ENCODE measurements around the gene USP31. TPM values are rescaled to one million over a fixed set of nuclear protein-coding genes. Genes with fewer than 3 reads are reported as not detected.

The USP31 gene
- total RNA-seq, 1 experiment from 2014 or later = 16.1 TPM

- Histone ChIP-seq H4K20me1 (ENCODE audit: control insufficient read depth, insufficient read depth, insufficient read length) (no peaks in the 10 kb centered on the region), H3K79me2 (ENCODE audit: insufficient read depth, low read length) (no peaks in the 10 kb centered on the region), H2BK12ac (ENCODE audit: insufficient read length, low read depth, low read length) (no peak overlapping the region), H3K4me1 (ENCODE audit: insufficient read depth, low read length) (no peaks in the 10 kb centered on the region), H2AK5ac (ENCODE audit: insufficient read length, low read length) (no peak overlapping the region), H4K91ac (ENCODE audit: insufficient read length, low read depth, low read length) (no peak overlapping the region), H3K27me3 (ENCODE audit: insufficient read depth, low read length) (no peaks in the 10 kb centered on the region), H2BK20ac (ENCODE audit: low read depth, low read length, poor library complexity, severe bottlenecking) (no peak overlapping the region), H3K4me2 (ENCODE audit: insufficient read depth, insufficient read length, low read length) (no peak overlapping the region), H3K23me2 (ENCODE audit: insufficient read length, low read depth, low read length, poor library complexity, severe bottlenecking) (no peaks in the 10 kb centered on the region), H2BK15ac (ENCODE audit: low read depth, low read length) (no peak overlapping the region), H3K14ac (ENCODE audit: insufficient read depth, low read length) (no peak overlapping the region), H3K18ac (ENCODE audit: insufficient read length, low read depth, low read length) (no peak overlapping the region), H2AFZ (ENCODE audit: low read length) (no peak overlapping the region), H3K27ac (ENCODE audit: insufficient read length, low read depth, low read length) (no peak overlapping the region), H2BK120ac (ENCODE audit: low read depth, low read length, poor library complexity, severe bottlenecking) (no peak overlapping the region), H3K79me1 (ENCODE audit: insufficient read depth, low read depth, low read length, poor library complexity, severe bottlenecking) (no peaks in the 10 kb centered on the region), H4K5ac (ENCODE audit: insufficient read length, low read depth, low read length) (no peak overlapping the region), H3K23ac (ENCODE audit: insufficient read length, low read depth, low read length) (no peak overlapping the region), H3K9ac (ENCODE audit: extremely low read depth, insufficient read length, low read length) (no peak overlapping the region), H3K4ac (ENCODE audit: low read depth, low read length) (no peak overlapping the region), H3K9me3 (ENCODE audit: control insufficient read depth, low read depth, low read length) (no peaks in the 10 kb centered on the region), H4K8ac (replicated peaks; ENCODE audit: insufficient read length, low read depth, low read length) (no peak overlapping the region), H2BK5ac (ENCODE audit: insufficient read length, low read length) (no peak overlapping the region), H3T11ph (ENCODE audit: low read length) (no peak overlapping the region), H3K56ac (ENCODE audit: insufficient read length, low read depth, low read length) (no peak overlapping the region)
- no peaks in the 10 kb centered on the region for H3K27me3 Mint-ChIP-seq (ENCODE audit: low read depth)
- no peak overlapping the region for H3K27ac Mint-ChIP-seq
- H3K9me3 Mint-ChIP-seq = peaks cover 0 to 3% of the 10 kb centered on the region in 2 experiments; a peak in 1 of 5 replicates
- no CpG with 5 or more reads among the region's 4 CpGs for WGBS (ENCODE audit: extremely low coverage, insufficient read length, low lambda C conversion rate)
- H3K4me1 Mint-ChIP-seq = peaks cover 28 to 29% of the 10 kb centered on the region in 2 experiments
- H3K36me3 Mint-ChIP-seq (ENCODE audit: insufficient read depth in 1 of 3, low read depth in 3 of 3) = peaks cover 0 to 4% (median 0%) of the 10 kb centered on the region in 3 experiments; a peak in 3 of 7 replicates
- H3K4me3 Mint-ChIP-seq = no peak overlapping the region
- no peak for TF ChIP-seq CTCF (conservative IDR thresholded peaks at IDR 0.05)
- DNase-seq = no peak
Measured at GRCh38 chr16:23058576-23058975, 90.7 kb downstream of the USP31 start.

All from H9 (cell line).